Type B pancreatic cell (in vitro differentiated cells): ENCODE results near the gene RAB5IF. TPM values are rescaled to one million over a fixed set of nuclear protein-coding genes. Genes with fewer than 3 reads are reported as not detected.

Experiments used
- DNase-seq: peaks from one replicate; pipeline ENCODE4 v3.0.0; 2021; ENCODE audit warnings: mixed read lengths; ENCODE audit not compliant: unreplicated experiment; ENCODE audit errors: extremely low spot score
- H3K27ac Mint-ChIP-seq: 2 replicates; pipeline ENCODE4 v1.8.0; 2021; ENCODE audit warnings: mild to moderate bottlenecking, mixed read lengths
- H3K27me3 Mint-ChIP-seq: 2 replicates; pipeline ENCODE4 v1.8.0; 2021; ENCODE audit warnings: mixed read lengths
- H3K36me3 Mint-ChIP-seq: 2 replicates; pipeline ENCODE4 v1.8.0; 2021; ENCODE audit warnings: mixed read lengths
- H3K4me1 Mint-ChIP-seq: one replicate; pipeline ENCODE4 v1.8.0; 2021; ENCODE audit warnings: mixed read lengths; ENCODE audit not compliant: unreplicated experiment
- H3K4me3 Mint-ChIP-seq: 2 replicates; pipeline ENCODE4 v1.8.0; 2021; ENCODE audit warnings: mild to moderate bottlenecking, mixed read lengths
- H3K9me3 Mint-ChIP-seq: 2 replicates; pipeline ENCODE4 v1.8.0; 2021; ENCODE audit warnings: mixed read lengths
- CTCF ChIP-seq: fragments of 200-600 bp; sonication (generic); conservative IDR thresholded peaks from 2 replicates; pipeline ENCODE4 v1.5.0; 2021; ENCODE audit warnings: antibody characterized with exemption, mild to moderate bottlenecking
- total RNA-seq: library from RNA; stranded (reverse); gene quantifications from 2 replicates; pipeline ENCODE4 v1.2.1, GENCODE V29; 2021; ENCODE audit warnings: low replicate concordance

Gene RAB5IF
- total RNA-seq, 1 donor from 2014 or later, result 85.8 TPM

GRCh38 chr20:36582821-36583220 lies 22.8 kb upstream of the RAB5IF start:
- H3K9me3 Mint-ChIP-seq, result no peaks in the 10 kb centered on the region
- DNase-seq, result no peak
- no peaks in the 10 kb centered on the region for H3K27me3 Mint-ChIP-seq
- H3K27ac Mint-ChIP-seq, result no peak overlapping the region
- peaks cover 10% of the 10 kb centered on the region for H3K36me3 Mint-ChIP-seq
- no peak for TF ChIP-seq CTCF
- no peak overlapping the region for H3K4me3 Mint-ChIP-seq
- no peaks in the 10 kb centered on the region for H3K4me1 Mint-ChIP-seq

DNA sequence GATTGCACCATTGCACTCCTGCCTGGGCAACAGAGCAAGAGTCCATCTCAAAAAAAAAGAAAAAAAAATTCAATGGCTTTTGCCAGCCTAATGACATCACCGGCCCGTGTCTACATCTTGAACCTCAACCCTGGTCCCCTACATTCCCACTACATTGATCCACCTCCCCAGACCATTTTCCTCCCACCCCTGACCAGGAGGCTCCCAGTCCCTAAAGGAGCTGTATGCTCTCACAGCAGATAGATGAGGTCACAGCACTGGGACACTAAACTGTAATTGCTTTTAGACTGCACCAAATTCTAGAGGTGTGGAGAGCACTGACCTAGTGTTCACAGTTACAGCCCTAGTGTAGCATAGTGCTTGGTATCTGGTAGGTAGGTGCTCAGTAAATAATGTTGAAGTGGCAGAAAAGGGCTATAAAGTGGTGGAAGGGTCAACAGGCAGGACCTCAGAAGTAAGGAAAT lies 21.5 kb upstream of the RAB5IF start:
- DNase-seq, result no peak
- H3K4me1 Mint-ChIP-seq, result no peaks in the 10 kb centered on the region
- peaks cover 10% of the 10 kb centered on the region for H3K36me3 Mint-ChIP-seq
- H3K9me3 Mint-ChIP-seq, result no peaks in the 10 kb centered on the region
- no peak for TF ChIP-seq CTCF
- H3K4me3 Mint-ChIP-seq, result no peak overlapping the region
- H3K27ac Mint-ChIP-seq, result peak overlapping the region; percentile 1
- H3K27me3 Mint-ChIP-seq, result no peaks in the 10 kb centered on the region

DNA sequence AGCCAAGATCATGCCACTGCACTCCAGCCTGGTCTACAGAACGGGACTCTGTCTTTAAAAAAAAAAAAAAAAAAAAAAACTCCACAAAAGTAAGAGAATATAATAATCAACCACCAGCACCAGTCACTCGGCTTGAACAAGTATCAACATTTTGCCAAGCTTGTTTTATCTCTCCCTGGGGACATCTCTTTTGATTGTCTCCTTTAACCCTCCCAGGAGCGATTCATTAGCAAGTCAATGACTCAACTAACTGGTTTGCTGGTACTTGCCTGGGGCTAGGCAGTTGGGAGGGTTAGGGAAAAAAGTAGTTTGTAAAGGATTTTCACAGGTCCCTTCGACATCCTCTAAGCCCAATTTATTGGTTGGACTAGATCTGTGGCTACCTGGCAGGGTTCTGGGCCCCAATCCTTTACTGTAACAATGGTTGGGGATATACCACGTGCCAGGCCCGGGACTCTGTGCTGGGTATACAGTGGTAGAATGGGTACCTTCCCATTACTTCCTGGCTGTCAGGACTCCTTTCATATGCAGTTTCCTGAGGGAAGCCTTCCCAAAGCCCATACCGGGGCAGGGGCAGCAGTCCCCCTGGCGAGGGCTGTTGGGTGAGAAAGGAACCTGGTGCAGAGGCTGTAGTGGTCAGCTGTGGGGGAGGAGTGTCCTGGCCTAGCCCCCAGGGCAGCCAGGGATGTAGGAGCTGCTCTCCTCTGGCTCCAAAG lies 20.0 kb upstream of the RAB5IF start:
- H3K9me3 Mint-ChIP-seq, result no peaks in the 10 kb centered on the region
- peaks cover 3% of the 10 kb centered on the region for H3K36me3 Mint-ChIP-seq
- H3K27ac Mint-ChIP-seq, result no peak overlapping the region
- no peak overlapping the region for H3K4me3 Mint-ChIP-seq
- no peak for DNase-seq
- H3K27me3 Mint-ChIP-seq, result no peaks in the 10 kb centered on the region
- no peak for TF ChIP-seq CTCF
- no peaks in the 10 kb centered on the region for H3K4me1 Mint-ChIP-seq

DNA sequence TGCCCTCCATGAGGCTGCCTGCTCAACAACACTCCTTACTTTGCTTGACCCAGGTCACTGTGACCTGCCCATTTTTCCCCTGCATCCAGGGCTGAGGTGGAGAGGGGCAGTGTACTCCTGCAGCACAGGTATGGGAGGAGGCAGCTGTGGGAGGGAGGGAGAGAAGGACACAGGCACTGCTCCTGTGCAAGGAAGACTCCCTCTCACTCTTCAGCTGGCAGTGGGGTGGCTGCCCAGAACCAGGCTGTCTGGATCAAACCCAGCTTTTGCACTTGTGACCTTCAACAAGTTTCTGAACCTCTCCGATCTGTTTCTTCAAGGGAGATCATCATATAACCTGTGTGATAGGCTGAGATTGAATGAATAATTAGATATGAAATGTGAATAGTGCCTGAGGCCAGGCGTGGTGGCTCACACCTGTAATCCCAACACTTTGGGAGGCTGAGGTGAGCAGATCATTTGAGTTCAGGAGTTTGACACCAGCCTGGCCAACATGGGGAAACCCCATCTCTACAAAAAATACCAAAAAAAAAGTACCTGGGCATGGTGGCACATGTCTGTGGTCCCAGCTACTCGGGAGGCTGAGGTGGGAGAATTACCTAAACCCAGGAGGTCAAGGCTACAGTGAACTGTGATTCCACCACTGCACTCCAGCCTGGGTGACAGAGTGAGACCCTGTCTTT lies 18.1 kb upstream of the RAB5IF start:
- no peak overlapping the region for H3K4me3 Mint-ChIP-seq
- DNase-seq, result no peak
- H3K27ac Mint-ChIP-seq, result no peak overlapping the region
- no peaks in the 10 kb centered on the region for H3K9me3 Mint-ChIP-seq
- peaks cover 12% of the 10 kb centered on the region for H3K36me3 Mint-ChIP-seq
- no peaks in the 10 kb centered on the region for H3K4me1 Mint-ChIP-seq
- no peaks in the 10 kb centered on the region for H3K27me3 Mint-ChIP-seq
- no peak for TF ChIP-seq CTCF

DNA sequence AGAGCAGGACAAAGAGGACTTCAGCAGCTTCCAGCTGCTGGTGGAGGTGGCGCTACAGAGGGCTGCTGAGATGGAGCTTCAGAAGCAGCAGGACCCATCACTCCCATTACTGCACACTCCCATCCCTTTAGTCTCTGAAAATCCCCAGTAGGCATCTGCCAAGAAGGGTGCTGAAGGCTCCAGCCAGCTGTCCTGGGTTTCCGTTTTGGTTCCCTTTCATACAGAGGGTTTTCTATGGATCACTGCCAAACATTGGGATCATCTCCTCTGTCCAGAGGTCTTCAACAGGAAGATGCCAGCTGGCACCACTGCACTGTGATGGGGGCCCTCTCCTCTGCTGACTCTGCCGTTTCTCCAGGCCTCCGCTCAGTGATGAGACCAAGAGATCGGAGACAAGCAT lies 14.3 kb upstream of the RAB5IF start:
- peaks cover 12% of the 10 kb centered on the region for H3K36me3 Mint-ChIP-seq
- no peaks in the 10 kb centered on the region for H3K9me3 Mint-ChIP-seq
- H3K4me3 Mint-ChIP-seq, result no peak overlapping the region
- H3K27ac Mint-ChIP-seq, result no peak overlapping the region
- TF ChIP-seq CTCF, result no peak
- no peaks in the 10 kb centered on the region for H3K4me1 Mint-ChIP-seq
- DNase-seq, result no peak
- no peaks in the 10 kb centered on the region for H3K27me3 Mint-ChIP-seq
